ENCODE data around the gene HOXB2. TPM values are rescaled to one million over a fixed set of nuclear protein-coding genes. Genes with fewer than 3 reads are reported as not detected.
"Not testable (repeated sequence)": the region's sequence is repeated elsewhere in the genome, so short reads cannot be mapped to it uniquely, and the experiment has no call there.

HOXB2 gene
- total and polyA plus RNA-seq, 2 experiments from 2014 or later = 5.6 to 20.7 TPM

DNA sequence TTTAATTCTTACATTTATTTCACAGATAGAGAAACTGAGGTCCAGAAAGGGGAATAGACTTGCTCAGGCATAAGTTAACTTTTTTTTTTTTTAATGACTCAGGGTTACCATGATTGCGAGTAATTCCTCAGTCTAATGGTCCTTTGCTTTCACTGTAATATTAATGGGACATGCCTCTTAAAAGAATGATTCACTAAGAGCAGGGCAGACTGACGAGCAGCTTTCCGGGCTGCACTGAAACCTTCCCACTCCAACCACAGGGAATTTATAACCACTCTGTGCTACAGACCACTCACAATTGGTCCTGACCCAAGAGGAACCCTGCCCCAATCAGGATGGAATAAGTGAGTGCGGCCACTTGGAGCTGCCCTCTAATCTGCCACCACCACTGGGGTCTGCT is 5.7 kb downstream of the HOXB2 start:
- Histone ChIP-seq H3K27ac (no peak overlapping the region), H4K20me1 (ENCODE audit: insufficient read depth, poor library complexity, severe bottlenecking) (no peaks in the 10 kb centered on the region), H3K9me3 (ENCODE audit: low read depth) (no peaks in the 10 kb centered on the region), H3K4me3 (no peak overlapping the region), H3K79me2 (peaks cover 19% of the 10 kb centered on the region), H3K4me1 (ENCODE audit: insufficient read depth) (peaks cover 4% of the 10 kb centered on the region), H3K36me3 (replicated peaks; ENCODE audit: insufficient read depth, low read depth) (no peaks in the 10 kb centered on the region), H3K27me3 (peaks cover 67% of the 10 kb centered on the region), H3K9me2 (replicated peaks; ENCODE audit: insufficient read depth) (no peaks in the 10 kb centered on the region), H2AFZ (no peak overlapping the region), H3K4me2 (no peak overlapping the region)
- TF ChIP-seq EZH2 (IDR thresholded peaks at IDR 0.05; ENCODE audit: borderline replicate concordance) = no peak
- TF ChIP-seq, protein P1, sequence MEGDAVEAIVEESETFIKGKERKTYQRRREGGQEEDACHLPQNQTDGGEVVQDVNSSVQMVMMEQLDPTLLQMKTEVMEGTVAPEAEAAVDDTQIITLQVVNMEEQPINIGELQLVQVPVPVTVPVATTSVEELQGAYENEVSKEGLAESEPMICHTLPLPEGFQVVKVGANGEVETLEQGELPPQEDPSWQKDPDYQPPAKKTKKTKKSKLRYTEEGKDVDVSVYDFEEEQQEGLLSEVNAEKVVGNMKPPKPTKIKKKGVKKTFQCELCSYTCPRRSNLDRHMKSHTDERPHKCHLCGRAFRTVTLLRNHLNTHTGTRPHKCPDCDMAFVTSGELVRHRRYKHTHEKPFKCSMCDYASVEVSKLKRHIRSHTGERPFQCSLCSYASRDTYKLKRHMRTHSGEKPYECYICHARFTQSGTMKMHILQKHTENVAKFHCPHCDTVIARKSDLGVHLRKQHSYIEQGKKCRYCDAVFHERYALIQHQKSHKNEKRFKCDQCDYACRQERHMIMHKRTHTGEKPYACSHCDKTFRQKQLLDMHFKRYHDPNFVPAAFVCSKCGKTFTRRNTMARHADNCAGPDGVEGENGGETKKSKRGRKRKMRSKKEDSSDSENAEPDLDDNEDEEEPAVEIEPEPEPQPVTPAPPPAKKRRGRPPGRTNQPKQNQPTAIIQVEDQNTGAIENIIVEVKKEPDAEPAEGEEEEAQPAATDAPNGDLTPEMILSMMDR (IDR thresholded peaks at IDR 0.05; ENCODE audit: poor library complexity) = no peak
- no peak for TF ChIP-seq EZH2phosphoT487 (IDR thresholded peaks at IDR 0.05; ENCODE audit: low read depth, severe bottlenecking, unreplicated experiment)
- 80% methylated on average over 4 of the region's 4 CpGs for WGBS (ENCODE audit: low lambda C conversion rate, missing lambda C conversion rate)
- DNase-seq (ENCODE audit: low spot score) = no peak

DNA sequence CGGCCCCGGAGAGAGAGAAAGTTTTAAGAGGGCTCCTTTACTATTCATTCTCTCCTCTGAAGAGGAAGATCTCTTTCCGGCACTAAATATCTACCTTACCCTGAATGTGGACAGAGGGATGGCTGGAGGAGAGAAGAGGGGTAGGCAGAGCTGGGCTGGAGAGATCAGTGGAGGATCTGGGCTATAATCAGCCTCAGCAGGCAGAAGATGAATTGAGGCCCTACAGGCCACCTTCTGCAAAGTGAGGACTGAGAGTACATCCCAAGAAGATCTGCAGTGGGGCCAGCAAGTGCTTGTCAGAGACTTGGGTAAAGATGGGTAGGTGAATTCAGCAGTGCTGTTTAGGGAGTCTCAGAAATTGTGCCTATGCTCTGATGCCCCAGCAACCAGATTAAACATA is 7.6 kb downstream of the HOXB2 start:
- Histone ChIP-seq H3K4me1 (ENCODE audit: insufficient read depth) (peaks cover 4% of the 10 kb centered on the region), H3K4me3 (no peak overlapping the region), H3K27me3 (peaks cover 62% of the 10 kb centered on the region), H3K79me2 (peaks cover 6% of the 10 kb centered on the region), H2AFZ (no peak overlapping the region), H4K20me1 (ENCODE audit: insufficient read depth, poor library complexity, severe bottlenecking) (no peaks in the 10 kb centered on the region), H3K4me2 (no peak overlapping the region), H3K9me2 (replicated peaks; ENCODE audit: insufficient read depth) (no peaks in the 10 kb centered on the region), H3K27ac (no peak overlapping the region), H3K36me3 (replicated peaks; ENCODE audit: insufficient read depth, low read depth) (no peaks in the 10 kb centered on the region), H3K9me3 (ENCODE audit: low read depth) (no peaks in the 10 kb centered on the region)
- TF ChIP-seq, protein P1 (IDR thresholded peaks at IDR 0.05; ENCODE audit: poor library complexity) = no peak
- TF ChIP-seq EZH2phosphoT487 (IDR thresholded peaks at IDR 0.05; ENCODE audit: low read depth, severe bottlenecking, unreplicated experiment) (no peak), EZH2 (IDR thresholded peaks at IDR 0.05; ENCODE audit: borderline replicate concordance) (no peak)
- WGBS (ENCODE audit: low lambda C conversion rate, missing lambda C conversion rate) = 84% methylated on average over 3 of the region's 3 CpGs
- DNase-seq (ENCODE audit: low spot score) = no peak

DNA sequence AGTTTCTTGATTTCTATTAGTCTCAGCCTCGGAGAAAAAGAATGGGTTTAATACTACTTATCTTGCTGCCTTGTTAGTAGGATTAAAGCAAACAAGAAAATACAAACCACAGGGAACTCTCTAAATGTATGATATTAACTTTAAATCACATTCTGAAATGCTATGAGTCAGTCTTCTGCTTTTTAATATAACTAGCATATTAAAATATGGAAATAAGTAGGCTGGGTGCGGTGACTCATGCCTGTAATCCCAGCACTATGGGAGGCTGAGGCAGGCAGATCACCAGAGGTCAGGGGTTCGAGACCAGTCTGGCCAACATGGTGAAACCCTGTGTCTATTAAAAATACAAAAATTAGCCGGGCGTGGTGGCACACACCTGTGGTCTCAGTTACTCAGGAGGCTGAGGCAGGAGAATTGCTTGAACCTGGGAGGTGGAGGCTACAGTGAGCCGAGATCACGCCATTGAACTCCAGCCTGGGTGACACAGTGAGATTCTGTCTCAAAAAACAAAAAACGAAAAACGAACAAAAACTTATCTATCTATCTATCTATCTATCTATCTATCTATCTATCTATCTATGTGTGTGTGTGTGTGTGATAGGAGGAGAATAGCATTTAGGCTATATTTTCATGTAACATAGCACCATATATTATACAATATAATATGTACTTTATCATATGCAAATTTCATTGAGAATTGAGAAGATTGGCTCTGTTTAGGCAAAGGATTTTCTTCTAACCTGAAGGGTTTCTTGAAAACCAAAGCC is 8.9 kb downstream of the HOXB2 start:
- not testable (repeated sequence) for H3K9me3 ChIP-seq (ENCODE audit: low read depth); H3K4me1 ChIP-seq (ENCODE audit: insufficient read depth); H4K20me1 ChIP-seq (ENCODE audit: insufficient read depth, poor library complexity, severe bottlenecking); H3K79me2 ChIP-seq; H3K36me3 ChIP-seq (replicated peaks; ENCODE audit: insufficient read depth, low read depth); H3K4me3 ChIP-seq; H2AFZ ChIP-seq; H3K9me2 ChIP-seq (replicated peaks; ENCODE audit: insufficient read depth); H3K4me2 ChIP-seq; DNase-seq (ENCODE audit: low spot score); H3K27ac ChIP-seq
- WGBS (ENCODE audit: low lambda C conversion rate, missing lambda C conversion rate) = 95% methylated on average over 9 of the region's 9 CpGs
- peaks cover 63% of the 10 kb centered on the region for H3K27me3 ChIP-seq

DNA sequence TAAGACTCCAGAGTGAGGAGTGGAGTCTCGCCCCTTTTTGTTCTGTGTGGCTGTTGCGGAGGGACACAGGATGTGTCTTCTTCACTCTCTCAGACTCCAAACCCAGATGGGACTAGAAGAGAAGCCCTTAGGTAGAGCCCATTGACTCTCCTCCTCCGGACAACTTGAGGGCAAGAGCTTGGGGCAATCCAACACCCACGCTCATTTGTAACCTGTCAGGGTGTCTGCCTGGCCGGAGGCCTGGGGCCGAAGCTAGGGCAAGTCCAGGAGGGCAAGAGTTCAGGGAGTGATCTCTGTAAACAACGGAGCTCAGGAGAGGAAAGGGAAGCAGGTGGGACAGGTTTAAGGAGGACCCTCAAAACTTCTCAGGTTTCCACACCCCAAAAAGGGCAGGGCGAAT is 12.6 kb downstream of the HOXB2 start:
- Histone ChIP-seq H2AFZ (no peak overlapping the region), H3K36me3 (replicated peaks; ENCODE audit: insufficient read depth, low read depth) (no peaks in the 10 kb centered on the region), H3K27me3 (peaks cover 71% of the 10 kb centered on the region), H3K4me1 (ENCODE audit: insufficient read depth) (peaks cover 5% of the 10 kb centered on the region), H3K4me2 (no peak overlapping the region), H3K4me3 (no peak overlapping the region), H3K9me3 (ENCODE audit: low read depth) (no peaks in the 10 kb centered on the region), H3K27ac (no peak overlapping the region), H4K20me1 (ENCODE audit: insufficient read depth, poor library complexity, severe bottlenecking) (no peaks in the 10 kb centered on the region), H3K9me2 (replicated peaks; ENCODE audit: insufficient read depth) (no peaks in the 10 kb centered on the region), H3K79me2 (no peaks in the 10 kb centered on the region)
- TF ChIP-seq EZH2 (IDR thresholded peaks at IDR 0.05; ENCODE audit: borderline replicate concordance) (no peak), EZH2phosphoT487 (IDR thresholded peaks at IDR 0.05; ENCODE audit: low read depth, severe bottlenecking, unreplicated experiment) (no peak)
- TF ChIP-seq, protein P1 (IDR thresholded peaks at IDR 0.05; ENCODE audit: poor library complexity) = no peak
- 65% methylated on average over 8 of the region's 8 CpGs for WGBS (ENCODE audit: low lambda C conversion rate, missing lambda C conversion rate)
- no peak for DNase-seq (ENCODE audit: low spot score)
